Measurements from ENCODE around the gene TMEM242.
A peak's percentile ranks its signal among the peaks of the same experiment; 100 is the strongest.

TMEM242 gene

GRCh38 chr6:157323255-157323965, at the start of gene TMEM242:
TSS of gene TMEM242 (minus strand) at chr6:157323519. CDS start at chr6:157323499, 20 bp downstream.
- DNase-seq: no peak

- DNase-seq: no peak
These were observed 49.4 kb upstream of the TMEM242 start for GRCh38 chr6:157372501-157373280.

GRCh38 chr6:157370755-157371154, 47.4 kb upstream of the TMEM242 start:
- no peak for DNase-seq

GRCh38 chr6:157368359-157369049, 45.2 kb upstream of the TMEM242 start:
- DNase-seq: no peak

- DNase-seq: no peak
These were observed 43.3 kb upstream of the TMEM242 start for GRCh38 chr6:157366648-157367047.

- no peak for DNase-seq
These were observed 41.4 kb upstream of the TMEM242 start for GRCh38 chr6:157364705-157365104.

- DNase-seq: no peak
These were observed 38.6 kb upstream of the TMEM242 start for GRCh38 chr6:157361886-157362285.

- DNase-seq: no peak
These were observed 35.0 kb upstream of the TMEM242 start for GRCh38 chr6:157358287-157358686.

- DNase-seq: no peak
These were observed 23.1 kb upstream of the TMEM242 start for GRCh38 chr6:157346373-157346772.

GRCh38 chr6:157343732-157344131, 20.4 kb upstream of the TMEM242 start:
- DNase-seq: no peak

- DNase-seq: peak; percentile 9
These were observed 16.1 kb upstream of the TMEM242 start for GRCh38 chr6:157339432-157339831.

GRCh38 chr6:157337751-157338150, 14.4 kb upstream of the TMEM242 start:
- no peak for DNase-seq

GRCh38 chr6:157337276-157337675, 14.0 kb upstream of the TMEM242 start:
- peak; percentile 12 for DNase-seq

GRCh38 chr6:157335829-157336228, 12.5 kb upstream of the TMEM242 start:
- peak; percentile 61 for DNase-seq

- DNase-seq: no peak
These were observed 10.6 kb upstream of the TMEM242 start for GRCh38 chr6:157333956-157334355.

GRCh38 chr6:157333537-157333936, 10.2 kb upstream of the TMEM242 start:
- no peak for DNase-seq

- no peak for DNase-seq
These were observed 9.5 kb upstream of the TMEM242 start for GRCh38 chr6:157332813-157333212.

GRCh38 chr6:157330831-157331230, 7.5 kb upstream of the TMEM242 start:
- no peak for DNase-seq

GRCh38 chr6:157329829-157330228, 6.5 kb upstream of the TMEM242 start:
- no peak for DNase-seq

- DNase-seq: no peak
These were observed 4.9 kb upstream of the TMEM242 start for GRCh38 chr6:157328108-157328692.

GRCh38 chr6:157326979-157327378, 3.7 kb upstream of the TMEM242 start:
- no peak for DNase-seq

- no peak for DNase-seq
These were observed 1.9 kb upstream of the TMEM242 start for GRCh38 chr6:157325069-157325805.

- DNase-seq: no peak
These were observed 614 bp upstream of the TMEM242 start for GRCh38 chr6:157323966-157324300.

Data from OCI-M1 (cell line).